ENCODE data around the gene DBNL.

The DBNL gene

DNA sequence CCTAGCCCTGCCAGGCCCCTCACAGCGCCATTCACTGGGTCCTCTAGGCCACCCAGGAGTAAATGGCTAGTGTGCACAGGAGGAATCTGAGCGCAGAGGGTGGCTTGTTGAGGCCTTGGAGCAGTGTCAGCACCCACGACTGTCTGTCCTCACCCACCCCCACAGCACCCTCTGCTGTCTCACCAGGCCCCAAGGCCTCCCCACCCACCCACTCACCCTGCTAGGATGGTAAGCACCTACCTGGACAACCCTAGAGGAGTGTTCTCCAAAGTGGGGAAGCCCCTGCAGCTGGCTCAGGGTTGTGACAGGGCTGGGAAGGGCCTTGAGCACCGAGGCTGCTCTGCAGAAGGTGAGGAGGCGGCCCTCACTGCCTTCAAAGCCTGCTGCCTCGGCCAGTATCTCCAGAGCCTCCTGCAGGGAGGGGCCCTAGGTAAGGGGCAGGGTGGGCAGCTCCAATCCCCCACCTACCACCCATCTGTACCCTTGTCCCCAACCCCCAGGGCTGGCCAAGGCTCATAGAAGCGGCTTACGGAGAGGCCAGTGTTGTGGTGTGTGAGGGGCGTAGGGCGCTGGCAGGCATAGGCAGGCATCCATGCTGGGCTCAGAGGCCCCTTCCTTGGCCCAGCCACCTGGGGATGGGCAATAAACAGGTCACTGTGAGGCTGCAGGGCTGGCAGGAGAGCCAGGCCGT, 35.0 kb downstream of the DBNL start:
- no peak for DNase-seq

DNA sequence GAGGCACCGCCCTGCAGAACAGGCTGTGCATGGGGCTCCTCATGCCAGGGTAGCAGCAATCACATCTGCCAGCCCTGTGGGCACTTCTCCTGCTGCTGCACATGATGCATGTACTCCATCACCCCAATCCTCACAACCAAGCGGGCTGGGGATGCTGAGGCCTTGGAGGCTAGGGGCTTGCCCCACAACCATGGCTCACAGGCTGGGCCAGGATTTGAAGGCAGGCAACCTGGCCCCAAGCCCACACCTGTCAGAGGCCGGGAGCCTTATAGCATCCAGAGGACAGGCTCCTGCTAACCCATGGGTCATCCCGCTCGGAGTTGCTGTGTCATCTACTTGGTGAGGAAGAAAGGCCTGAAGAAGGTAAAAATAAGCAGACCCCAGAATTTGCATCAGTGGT, 35.6 kb downstream of the DBNL start:
- DNase-seq = no peak

DNA sequence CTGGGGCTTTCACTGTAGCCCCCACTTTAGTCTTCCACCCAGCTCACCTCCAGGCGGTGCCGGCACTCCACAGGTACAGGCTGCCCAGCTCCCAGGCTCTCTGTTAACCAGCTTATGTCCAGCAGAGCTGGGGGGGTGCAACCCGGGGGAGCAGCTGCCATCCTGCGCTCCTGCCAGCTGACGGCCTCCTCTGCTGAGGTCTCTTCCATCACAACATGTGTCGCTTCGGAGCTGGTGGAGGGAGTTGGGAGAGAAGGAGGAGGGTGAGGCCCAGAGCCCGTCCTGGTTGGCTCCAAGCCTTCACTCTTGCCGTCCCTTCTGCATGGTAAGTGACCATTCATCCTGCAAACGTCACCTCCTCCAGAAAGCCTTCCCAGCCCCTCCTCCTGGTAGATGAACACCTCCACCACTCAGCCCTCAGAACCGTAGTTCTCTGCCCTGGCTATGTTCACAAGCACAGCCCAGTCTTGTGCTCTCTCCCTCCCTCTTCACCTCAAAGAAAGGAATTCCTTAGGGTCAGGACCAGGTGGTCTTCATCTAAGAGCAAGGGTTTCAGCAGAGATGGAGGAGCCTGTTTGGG, 36.3 kb downstream of the DBNL start:
- no peak for DNase-seq

DNA sequence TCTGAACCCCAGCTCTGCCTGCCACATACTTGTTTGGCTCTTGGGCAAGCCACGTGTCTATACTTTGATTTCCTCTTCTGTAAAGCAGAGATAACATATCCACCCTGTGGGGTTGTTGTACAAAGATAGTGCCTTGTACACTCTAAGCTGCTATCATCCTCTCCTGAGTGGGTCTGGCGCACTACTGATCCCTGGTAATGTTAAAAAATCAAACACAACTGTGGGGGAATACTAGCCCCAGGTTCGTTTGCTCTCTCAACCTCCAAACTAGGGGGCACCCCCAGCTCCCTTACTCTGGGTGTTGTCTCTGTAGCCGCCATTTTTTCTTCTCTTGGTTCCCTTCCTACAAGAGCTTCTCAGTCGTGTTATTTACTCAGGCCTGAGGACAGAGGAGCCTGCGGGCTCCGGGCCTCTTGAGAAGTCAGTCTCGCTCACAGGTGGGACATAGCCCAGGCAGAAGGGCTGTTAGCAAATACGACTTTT, 36.8 kb downstream of the DBNL start:
- no peak for DNase-seq

DNA sequence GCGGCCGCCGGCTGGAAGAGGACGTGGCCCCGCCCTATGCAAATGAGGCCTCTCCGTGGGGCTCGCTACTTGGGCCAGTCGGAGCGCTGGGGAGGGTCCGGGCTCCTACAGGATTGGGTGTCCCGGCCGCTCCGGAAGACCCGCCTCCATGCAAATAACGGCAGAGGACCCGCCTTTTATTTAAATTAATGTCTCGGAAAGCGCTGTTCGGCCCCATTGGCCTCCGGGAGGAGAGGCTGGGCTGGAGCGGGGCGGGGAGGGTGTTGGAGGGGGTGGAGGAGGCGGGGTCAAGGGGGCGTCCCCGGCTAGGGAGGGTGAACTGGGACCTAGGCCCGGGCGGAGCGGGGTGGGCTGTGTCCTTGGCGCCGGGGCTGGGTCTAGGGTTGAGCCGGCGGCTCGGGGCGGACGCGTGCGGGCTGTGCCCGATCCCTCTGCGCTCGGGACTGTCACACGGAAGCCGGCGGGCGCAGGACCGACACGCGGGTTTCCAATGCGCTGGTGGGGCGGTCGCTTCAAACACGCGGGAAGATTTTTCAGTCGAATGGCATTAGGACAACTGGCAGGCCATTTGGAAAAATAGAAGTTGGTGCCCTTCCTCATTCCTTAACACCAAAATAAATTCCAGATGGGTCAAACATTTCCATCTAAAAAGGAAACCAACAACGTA, 38.2 kb downstream of the DBNL start:
- peak; percentile 100 for DNase-seq

DNA sequence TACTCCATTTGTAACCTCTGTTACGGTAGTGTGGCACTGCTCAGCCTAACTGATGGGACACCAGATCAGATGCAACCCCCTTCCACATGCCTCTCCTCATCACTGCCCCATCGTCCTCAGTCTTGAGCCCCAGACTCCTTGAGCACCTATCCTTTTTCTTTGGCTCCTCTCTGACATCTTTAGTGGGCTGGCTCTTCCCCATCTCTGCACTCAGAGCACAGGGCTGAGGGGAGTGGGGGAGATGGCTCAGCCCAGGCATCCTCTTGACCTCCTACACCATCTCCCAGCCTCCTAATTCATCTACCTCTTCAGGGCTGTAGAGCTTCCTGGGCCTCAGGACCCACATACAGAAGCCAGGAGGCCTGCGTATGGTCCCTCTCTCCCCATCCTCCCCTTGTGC, 39.3 kb downstream of the DBNL start:
- no peak for DNase-seq

DNA sequence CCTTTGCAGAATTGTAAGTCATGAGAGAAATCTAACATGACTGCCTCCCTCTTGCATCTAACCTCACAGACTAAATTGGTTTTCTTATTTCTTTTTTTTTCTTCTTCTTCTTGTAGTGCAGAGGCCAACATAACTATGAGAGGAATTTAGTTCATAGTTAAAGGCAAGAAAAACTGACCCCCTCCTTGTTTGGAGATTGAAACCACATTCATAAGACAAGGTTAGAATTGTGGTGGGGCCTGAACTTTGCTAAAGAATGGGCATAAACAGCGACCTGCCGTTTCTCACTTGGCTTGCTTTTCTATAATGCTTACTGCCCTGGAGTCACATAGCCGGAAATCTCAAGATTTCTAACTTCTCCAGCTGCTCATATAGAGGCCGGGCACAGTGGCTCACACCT, 40.2 kb downstream of the DBNL start:
- no peak for DNase-seq

DNA sequence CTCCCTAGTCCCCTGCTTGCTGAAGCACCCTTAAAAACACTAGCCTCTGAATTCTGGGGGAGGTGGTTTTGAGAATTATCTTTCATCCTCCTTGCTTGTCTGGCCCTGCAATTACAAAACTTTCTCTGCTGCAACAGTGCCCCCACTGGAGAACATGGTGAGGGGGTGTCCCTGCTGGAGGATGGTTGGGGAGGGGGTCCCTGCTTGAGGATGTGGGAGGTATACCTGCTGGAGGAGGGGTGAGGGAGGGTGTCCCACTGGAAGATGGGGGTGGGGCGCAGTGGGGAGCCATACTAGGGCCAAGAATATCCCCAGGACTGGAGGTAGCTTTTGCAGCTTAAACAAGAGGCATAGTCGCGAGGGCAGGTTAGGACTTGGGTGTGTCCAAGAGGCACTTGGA, 41.0 kb downstream of the DBNL start:
- DNase-seq = no peak

DNA sequence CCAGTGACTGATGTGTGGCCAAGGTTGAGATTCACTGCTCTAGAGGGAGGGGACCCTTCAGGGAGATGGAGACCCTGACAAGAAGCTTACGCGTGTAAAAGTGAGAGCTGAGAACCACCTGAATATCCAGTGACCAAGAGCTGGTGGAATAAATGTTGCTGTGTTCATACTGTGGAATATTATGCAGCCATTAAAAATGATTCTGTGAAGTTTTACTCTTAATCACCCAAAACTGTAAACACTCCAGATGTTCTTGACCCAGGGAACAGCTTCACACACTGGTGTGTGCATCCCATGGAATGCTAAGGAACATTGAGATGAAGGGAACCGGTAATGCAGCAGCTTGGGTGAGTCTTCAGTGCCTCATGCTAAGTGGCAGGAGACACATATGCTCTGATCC, 42.1 kb downstream of the DBNL start:
- DNase-seq = no peak

DNA sequence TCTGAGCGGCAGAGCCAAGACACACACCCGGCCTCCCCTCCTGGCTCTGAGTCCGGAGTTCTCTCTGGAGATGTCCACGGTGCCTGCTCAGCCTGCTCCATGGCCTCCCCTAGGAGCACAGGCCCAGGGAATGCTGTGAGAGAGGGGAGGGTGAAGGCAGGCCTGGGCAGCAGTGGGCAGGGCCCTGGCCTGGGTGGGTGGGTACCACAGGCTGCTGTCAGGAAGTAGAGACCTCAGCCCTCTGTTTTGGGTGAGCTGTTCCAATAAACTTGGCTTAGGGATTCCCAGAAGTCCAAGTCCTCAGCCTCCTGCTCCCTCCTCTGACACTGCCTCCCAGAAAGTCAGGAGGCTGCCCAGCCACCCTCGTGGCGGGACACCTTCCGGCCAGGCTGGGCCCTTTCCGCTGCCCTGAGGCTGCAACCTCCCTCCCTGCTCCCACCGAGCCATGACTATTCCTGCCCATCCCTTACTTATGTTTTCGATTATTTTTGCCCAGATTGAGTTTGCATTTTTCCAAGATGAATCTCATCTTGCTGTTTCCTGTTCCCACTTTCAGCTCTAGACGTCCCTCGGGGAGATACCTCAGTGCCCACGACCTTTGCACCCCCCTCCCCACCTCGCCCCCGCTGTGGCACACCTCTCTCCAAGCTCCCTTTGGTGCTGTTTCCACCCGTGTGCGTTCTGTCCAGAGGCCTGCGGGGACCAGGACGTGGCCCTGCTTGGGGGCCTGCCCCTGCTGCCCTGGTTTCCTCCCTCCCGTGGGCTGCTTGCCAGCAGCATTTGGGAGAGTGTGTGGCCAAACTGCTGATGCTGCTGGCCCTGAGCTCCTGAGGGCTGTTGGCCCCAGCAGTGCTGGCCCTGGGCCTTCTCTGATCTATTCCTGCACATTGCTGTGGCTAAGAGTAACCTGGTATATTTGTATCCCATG, 43.7 kb downstream of the DBNL start:
- peak; percentile 93 for DNase-seq

DNA sequence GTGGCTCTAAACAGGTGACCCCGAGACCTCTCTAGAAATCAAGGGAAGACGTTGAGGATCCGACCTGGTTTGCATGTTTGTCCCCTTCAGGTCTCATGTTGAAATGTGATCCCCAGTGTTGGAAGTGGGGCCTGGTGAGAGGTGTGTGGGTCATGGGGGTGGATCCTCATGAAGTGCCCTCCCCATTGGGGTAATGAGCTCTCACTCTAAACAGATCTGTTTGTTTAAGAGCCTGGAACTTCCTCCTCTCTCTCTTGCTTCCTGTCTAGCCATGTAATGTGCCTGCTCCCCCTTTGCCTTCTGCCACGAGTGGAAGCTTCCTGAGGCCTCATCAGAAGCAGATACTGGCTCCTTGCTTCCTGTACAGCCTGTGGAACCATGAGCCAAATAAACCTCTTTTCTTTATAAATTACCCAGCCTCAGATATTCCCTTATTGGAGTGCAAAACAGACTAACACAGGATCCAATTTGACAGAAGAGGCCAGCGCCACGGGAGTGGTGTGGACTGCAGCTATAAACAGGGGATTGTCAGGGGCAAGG, 48.7 kb downstream of the DBNL start:
- DNase-seq = no peak

DNA sequence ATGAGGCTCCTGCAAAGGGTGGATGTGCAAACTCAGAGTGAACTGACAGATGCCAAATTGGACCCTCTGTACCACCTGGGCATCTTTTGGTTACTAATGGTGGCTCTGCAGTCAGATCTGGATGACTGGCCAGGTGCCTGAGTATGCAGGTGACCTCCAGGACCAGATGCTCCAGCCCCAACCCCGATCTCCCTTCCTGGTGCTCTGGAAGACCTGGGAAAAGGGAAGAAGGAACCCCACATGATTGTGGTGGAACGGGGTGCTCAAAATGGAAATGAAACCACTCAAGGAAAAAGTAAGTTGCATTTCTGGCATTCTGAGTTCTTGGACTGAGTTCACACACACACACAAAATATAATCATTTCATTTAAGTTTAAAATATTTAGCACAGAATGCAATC, 49.9 kb downstream of the DBNL start:
- DNase-seq = no peak

DNA sequence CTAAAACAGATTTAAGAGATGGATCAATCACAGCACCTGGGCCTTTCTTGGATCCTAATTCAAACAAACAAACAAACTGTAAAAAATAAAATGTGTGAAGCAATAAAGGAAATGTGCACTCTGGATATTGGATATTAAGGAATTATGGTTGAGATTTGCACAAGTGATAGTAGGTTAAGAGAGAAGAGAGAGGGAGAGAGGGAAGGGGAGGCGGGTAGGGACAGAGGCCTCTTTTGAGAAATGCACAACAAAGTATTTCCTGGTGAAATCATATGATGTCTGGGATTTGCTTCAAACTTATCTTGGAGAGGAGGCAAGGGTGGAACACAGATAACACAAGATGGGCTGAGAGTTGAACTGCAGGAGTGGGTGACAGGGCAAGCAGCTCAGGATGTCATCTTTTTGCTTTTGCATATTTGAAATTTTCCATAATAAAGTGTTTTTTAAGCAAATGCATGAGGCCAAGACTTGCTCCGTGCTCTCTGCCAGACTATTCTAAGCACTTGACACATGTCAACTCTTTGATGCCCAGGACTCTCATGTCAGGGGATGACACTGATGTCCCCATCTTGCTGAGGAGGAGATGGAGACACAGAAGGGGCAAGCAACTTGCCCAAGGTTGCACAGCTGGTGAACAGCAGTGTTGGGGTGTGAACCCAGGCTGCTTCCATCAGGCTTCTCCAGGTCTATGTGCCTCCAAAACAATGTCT, 50.5 kb downstream of the DBNL start:
- no peak for DNase-seq

DNA sequence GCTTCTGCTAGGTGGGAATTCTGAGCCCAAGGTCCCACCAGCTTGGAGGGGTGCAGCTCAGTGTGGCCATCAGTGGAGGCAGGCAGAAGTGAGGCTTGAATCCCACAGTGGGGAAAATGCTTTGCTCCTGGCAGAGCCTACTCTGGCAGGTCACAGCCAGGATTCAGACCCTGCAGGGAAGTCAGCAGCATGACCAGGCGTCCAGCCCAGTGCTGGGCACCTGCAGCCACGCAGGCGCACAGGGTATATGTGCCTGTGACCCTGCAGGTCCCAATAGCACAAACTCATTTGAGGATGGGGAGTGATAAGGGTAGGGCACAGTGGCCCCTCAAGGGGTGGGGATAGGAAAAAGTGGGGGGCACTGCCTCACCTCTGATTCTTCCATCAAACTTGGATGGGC, 51.3 kb downstream of the DBNL start:
- DNase-seq = no peak

DNA sequence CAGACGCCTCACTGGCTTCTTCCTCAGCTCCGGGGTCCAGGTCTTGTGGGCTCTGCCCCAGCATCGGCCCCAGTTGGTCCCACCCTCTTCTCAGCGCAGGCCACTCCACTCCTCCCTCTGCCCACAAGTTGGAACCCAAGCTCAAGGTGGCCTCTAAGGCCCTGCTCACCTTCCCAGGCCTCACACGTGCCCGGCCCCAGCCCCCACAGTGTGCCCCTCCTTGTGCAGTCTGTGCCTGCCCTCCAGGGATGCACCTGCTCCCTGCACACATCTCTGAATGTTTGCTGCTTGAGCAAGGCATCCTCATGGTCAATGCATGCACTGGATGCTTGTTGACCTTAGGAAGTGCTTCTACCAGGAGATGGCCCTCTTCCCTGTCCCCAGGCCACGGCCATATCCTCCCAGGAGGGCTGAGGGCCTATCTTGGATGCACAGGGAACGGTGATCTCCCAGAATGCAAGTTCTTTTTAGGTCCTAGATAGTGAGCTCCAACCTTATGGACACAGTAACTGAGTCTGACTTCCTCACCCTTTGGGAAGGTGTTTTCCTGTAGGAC, 51.9 kb downstream of the DBNL start:
- DNase-seq = no peak

DNA sequence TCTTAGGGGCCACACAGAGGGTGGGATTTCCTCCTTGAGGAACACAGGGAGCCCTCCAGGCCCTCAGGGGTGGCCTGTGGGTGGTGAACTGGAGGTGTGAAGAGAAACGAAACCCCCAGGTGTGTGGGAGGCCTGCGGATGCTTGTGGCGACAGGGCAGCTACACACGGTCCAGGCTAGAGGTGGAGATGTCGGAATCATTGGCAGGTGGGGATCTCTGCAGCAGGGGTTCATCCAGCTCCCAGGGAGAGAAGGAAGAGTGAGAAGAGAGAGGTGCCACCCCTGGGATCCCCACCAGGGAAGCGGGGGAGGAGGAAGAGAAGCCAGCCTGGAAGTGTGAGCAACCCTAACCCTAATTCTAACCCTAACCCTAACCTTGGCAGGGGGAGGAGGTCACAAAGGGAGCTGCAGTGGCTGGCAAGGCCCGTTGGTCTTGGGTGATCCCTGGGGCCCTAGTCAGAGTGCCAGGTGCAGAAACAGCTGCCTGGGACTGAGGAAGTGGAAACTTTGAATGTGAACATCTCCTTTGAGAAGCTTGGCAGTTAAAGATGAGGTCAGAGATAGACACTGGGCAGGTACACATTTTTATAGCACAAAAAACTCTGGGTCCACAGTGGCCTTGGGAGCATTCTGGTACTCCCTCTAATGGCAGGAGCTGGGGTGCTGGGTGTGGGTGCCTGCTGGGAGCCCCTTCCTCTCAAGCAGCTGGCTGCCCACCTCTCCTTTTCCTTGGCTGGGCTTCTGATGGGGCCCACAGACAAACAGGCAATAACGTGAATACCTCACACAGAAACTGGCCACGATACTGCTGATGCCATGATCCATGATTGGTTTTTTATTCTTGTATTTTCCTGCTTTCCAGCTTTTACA, 52.8 kb downstream of the DBNL start:
- no peak for DNase-seq

DNA sequence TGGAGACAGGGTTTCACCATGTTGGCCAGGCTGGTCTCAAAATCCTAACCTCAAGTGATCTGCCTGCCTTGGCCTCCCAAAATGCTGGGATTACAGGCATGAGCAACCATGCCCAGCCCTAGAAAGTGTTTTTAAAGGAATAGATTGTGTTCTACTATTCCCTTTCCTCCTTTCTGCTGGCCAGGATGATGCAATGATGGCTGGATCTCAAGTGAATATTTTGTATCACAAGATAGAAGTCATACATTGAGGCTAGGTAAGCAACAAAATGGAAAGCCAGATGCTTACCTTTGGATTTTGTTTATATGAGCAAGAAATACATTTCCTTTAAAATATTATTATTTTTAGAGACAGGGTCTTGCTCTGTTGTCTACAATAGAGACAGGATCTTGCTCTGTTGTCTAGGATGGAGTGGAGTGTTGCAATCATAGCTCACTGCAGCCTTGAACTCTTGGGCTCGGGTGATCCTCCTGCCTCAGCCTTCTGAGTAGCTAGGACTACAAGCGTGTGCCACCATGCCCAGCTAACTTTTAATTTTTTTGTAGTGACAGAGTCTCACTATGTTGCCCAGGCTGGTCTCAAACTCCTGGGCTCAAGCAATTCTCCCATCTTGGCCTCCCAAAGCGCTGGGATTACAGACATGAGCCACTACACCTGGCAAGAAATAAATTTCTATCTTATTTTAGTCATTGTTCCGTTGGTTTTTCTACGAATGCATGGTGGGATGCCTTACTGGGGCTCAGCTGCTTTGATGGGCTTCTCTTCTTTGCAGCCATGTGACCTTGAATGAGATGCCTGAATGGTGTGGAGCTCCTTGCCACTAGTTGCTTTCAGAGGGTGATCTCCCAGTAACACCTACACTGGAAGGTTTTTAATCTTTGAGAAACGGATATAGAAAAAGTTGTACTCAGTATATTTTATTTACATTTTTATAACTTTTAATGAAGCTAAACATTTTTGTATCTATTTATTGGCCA, 53.9 kb downstream of the DBNL start:
- no peak for DNase-seq

DNA sequence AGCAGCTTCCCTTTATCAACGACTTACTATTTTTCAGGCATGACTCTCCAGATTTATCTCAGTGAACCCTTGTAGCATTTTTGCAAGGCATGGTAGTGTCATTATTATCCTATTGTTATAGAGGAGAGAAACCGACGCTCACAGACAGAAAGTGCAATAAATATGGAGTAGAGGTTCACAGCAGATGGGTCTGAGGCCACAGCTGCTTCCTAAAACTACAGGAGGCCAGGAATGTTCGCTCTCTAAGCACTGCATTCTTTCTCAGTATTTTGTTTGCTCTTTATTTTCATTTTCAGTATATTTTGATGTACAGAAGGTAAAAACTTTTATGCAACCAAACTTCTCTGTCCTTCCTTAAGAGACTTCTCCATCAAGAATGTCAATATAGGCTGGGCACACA, 55.2 kb downstream of the DBNL start:
- DNase-seq = no peak

DNA sequence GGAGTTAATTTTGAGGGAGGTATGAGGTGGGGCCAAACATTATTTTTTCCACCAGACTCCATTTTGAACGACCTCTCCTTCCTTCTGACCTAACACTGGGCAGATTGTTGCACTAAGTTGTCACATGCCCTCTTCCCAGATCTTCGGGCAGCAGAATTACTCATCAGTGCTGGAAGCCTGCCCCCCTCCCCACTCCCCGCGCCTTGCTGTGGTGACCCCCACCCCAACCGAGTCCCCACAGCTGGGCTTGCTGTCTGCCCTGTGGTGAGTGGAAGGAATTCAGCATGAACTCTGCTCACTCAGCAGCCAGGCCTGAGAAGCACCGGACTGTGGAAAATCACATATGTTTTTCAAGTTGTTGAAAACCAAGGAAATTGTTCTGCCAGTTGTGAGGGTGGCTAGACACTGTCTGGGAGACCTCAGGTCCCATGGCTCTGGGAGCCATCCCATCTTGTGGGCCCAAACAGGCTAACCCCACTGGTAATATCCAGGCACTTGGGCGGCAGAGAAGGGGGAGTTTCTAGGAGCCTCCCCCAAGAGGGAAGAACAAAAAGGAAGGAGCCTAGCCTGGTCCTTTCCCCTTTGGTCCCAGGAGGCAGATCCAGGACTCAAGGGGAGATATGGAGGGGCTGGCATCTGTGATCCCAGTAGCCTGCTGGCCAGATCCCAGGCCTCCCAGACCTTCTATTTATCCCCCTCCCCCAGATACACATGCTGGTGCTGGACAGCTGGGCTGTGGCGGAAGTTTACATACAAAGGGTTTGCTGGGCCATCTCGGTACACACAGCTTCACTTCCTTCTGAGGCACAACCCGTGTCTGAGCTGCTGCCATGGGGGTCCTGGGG, 56.2 kb downstream of the DBNL start:
- peak; percentile 47 for DNase-seq

All from HCEC 1CT (cell line).